MV-4-11 (cell line): ENCODE results near the gene ARID1B.
A peak's percentile ranks its signal among the peaks of the same experiment; 100 is the strongest.

Experiments
- DNase-seq: peaks from one replicate; lab custom pipeline; 2025; lab: John Stamatoyannopoulos, UW

Gene ARID1B

DNA sequence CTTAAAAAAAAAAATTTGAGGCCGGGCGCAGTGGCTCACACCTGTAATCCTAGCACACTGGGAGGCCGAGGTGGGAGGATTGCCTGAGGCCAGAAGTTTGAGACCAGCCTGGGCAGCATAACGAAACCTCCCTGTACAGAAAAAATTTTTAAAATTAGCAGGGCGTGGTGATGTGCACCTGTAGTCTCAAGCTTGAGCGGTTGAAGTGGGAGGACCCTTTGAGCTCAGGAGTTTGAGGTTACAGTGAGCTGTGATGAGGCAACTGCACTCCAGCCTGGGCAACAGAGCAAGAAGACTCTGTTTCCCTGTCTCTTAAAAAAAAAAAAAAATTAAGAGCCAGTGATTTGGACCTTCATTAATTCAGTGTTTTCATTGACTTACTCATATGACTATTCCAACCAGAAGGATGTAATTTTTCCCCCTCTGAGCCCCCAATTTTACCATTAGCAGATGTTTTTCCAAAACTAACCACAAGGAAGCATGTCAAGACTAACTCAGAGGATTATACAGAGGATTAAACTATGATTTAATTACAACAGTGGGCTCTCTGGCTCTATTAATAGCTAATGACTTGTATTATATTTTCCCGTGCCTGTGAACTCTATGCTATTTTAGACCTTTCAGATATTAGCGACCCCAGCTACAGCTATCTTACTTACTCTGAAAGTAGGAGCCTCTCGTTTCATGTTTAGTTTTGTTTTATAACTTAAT is 75.1 kb downstream of the ARID1B start:
- no peak for DNase-seq

DNA sequence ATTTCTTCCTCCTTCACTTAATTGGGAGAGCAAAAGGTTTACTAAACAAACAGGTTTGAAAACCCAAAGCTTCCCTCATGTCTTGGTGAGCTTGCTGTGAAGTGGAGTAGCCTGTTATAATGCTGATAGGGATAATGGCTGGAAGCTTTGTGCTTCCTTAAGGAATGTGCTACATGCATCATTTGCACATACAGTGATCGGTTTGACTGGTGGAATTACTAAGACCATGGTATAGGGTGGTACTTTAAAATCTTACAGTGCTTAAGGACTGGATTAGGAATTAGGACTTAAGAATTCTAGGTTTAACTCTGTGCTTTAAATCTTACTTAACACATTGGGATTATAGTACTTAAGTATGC is 75.7 kb downstream of the ARID1B start:
- no peak for DNase-seq

GRCh38 chr6:156853733-156854132 is 76.6 kb downstream of the ARID1B start:
- no peak for DNase-seq

- no peak for DNase-seq
Measured at GRCh38 chr6:156854466-156855161, 77.4 kb downstream of the ARID1B start.

GRCh38 chr6:156857573-156857972 is 80.4 kb downstream of the ARID1B start:
- no peak for DNase-seq

GRCh38 chr6:156859686-156860085 is 82.5 kb downstream of the ARID1B start:
- DNase-seq = no peak

DNA sequence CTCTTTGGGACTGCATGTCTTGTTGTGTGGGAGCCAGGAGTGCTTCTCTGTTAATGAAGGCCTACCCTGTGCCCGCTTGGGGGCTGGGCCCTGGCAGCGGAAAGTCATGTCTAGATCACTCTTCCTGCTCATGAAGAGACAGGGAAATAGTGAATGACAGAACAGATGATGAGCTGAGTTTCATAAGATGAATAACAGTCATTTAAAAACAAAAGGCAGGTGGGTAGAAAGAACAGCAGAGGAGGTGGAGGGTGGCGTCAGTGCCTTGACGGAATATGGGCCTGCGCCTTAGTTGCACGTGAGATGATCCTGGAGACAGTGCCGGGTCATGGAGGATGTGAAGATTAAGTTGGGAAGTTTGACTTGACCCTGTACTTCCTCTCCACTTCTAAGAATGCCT is 85.5 kb downstream of the ARID1B start:
- DNase-seq = no peak

GRCh38 chr6:156863504-156863903 is 86.3 kb downstream of the ARID1B start:
- no peak for DNase-seq

DNA sequence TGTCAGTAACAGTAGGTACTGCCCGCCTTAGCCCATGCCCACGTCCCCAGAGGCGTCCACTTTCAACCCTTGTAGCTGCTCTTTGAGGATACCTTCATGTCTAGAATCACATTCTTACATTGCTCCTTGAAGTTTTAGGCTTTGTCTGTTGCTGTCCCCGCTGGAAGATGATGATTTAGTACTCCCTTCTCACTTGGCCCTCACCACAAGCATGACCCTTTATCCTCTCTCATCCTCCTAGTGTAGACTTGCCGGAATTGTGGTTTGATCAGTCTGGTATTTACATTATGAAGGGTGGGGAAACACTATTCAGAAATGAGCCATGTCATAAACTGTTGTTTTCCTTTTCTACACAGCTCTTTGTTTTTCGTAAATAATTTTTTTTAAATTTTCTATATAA is 87.4 kb downstream of the ARID1B start:
- no peak for DNase-seq

GRCh38 chr6:156865019-156865629 is 87.9 kb downstream of the ARID1B start:
- peak; percentile 57 for DNase-seq

GRCh38 chr6:156866220-156867015 is 89.2 kb downstream of the ARID1B start:
- DNase-seq = no peak

DNA sequence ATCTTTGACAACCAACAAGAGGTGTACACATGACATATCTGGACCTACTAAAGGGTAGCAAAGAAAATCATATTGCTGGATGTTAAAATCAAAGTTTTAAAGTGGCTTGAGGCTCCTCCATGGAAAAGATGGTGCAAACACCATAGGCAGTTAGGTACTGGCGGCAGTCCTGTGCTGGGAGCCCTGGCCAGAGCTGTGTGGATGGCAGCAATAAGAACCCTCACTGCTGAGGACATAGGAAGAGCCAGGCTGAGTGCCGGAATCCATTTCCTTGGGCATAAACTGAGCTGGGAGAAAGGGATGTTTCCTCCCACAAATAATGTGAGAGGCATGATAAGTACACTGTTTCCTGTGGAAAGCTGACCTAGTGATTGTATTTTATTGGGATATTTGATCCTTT is 89.9 kb downstream of the ARID1B start:
- DNase-seq = no peak

- no peak for DNase-seq
Measured at GRCh38 chr6:156868385-156868784, 91.2 kb downstream of the ARID1B start.

GRCh38 chr6:156869980-156870398 is 92.8 kb downstream of the ARID1B start:
- no peak for DNase-seq

DNA sequence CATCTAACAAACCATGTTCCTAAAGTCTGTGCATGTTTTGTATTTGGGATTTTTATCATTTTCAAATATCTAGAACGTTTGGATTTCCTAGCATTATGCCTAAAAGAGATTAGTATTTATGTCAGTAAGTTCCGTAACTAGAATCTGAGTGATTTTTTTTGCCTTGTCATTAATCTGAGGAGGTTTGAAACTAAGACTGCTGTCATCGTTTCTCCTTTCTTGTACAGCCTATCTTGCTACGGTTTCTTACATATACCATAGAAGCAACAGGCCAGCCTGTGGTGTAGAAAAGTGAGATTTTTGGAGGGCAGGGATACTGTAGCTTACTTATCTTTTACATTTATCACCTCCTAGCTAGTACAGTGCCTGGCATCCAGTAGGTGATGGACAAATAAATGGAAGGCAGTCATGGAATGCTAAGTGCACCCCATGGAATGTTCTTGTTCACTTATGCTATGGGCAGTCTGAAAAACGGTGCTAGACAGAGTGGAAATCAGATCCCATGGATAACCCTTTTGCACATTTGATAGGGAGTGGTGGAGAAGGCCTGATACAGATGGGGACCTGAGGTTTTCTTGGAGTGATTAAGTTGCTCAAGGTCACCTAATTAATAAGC is 93.9 kb downstream of the ARID1B start:
- peak; percentile 10 for DNase-seq

DNA sequence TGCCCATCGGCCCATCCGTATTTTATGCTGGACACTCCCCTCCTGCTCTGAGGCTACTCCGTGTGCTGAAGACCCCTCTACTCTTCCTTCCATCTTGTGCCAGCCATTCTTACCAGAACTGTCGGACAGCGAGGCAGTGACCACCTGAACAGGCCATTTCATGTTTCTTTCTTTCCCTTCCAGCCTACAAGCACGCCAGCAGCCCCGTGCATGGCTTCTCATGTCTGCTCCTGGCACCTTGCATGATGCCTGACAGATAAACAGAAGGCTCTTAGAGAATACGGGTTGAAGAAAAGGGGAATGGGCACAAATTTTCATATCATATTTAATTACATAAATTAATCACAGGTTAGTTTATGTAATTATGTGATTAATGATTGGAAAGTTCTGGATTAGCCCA is 95.7 kb downstream of the ARID1B start:
- no peak for DNase-seq

GRCh38 chr6:156873654-156874380 is 96.6 kb downstream of the ARID1B start:
- no peak for DNase-seq

GRCh38 chr6:156875062-156875461 is 97.9 kb downstream of the ARID1B start:
- DNase-seq = no peak

DNA sequence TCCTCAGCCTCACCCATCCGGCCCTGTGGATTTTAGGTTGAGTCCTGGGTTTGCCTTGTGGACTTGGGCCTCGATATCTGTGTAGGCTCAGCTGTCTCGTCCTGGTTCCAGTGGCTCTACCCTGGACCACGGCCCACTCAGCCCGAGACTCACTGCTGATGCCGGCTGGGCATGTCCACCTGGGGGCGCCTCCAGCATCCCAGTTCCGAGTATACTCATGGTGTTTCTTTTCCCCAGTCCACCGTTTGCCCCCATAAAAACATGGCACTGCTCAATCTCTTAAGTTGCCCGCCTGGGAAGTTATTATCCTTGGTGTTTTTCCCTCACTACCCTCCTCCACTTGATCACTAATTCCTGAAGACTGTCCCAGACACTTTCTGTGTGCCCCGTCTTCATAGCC is 99.1 kb downstream of the ARID1B start:
- DNase-seq = no peak

- DNase-seq = no peak
Measured at GRCh38 chr6:156877126-156877863, 100.1 kb downstream of the ARID1B start.

GRCh38 chr6:156878681-156879080 is 101.5 kb downstream of the ARID1B start:
- no peak for DNase-seq
